Thoracic aorta (tissue), 2 donors: ENCODE results near the gene NAA80. TPM values are rescaled to one million over a fixed set of nuclear protein-coding genes. Genes with fewer than 3 reads are reported as not detected.
A peak's percentile ranks its signal among the peaks of the same experiment; 100 is the strongest.

ENCODE experiments used
- ATAC-seq: fragments of 150-250 bp; one replicate; pipeline ENCODE4 v1.8.0; 2017; ENCODE audit warnings: low read depth; ENCODE audit not compliant: insufficient number of reproducible peaks, low FRiP score
- DNase-seq: peaks from one replicate; pipeline ENCODE4 v3.0.0-alpha.2; 2020; ENCODE audit warnings: low spot score
- H3K27ac ChIP-seq, 2 donors: fragments of 200-600 bp; sonication (generic); 1 replicate in 1 of 2; 2 replicates in 1 of 2; pipeline ENCODE4 v1.5.1; 2016; ENCODE audit warnings: mild to moderate bottlenecking in 2 of 2, moderate library complexity in 2 of 2
- H3K27me3 ChIP-seq: fragments of 200-600 bp; sonication (generic); replicated peaks from 2 replicates; pipeline ENCODE4 v1.6.0; 2016; ENCODE audit warnings: mild to moderate bottlenecking; ENCODE audit not compliant: insufficient read depth
- H3K36me3 ChIP-seq: fragments of 200-600 bp; sonication (generic); one replicate; pipeline ENCODE4 v1.5.1; 2016
- H3K4me1 ChIP-seq, 2 donors: fragments of 200-600 bp; sonication (generic); 1 replicate in 1 of 2; 2 replicates in 1 of 2; pipeline versions ENCODE4 v1.5.1 to v1.6.0; 2016; ENCODE audit warnings: low read depth in 2 of 2, mild to moderate bottlenecking in 1 of 2; ENCODE audit not compliant: control insufficient read depth in 1 of 2
- H3K4me3 ChIP-seq: fragments of 200-600 bp; sonication (generic); 2 replicates; pipeline ENCODE4 v1.5.1; 2016; ENCODE audit warnings: mild to moderate bottlenecking
- H3K9me3 ChIP-seq: fragments of 200-600 bp; sonication (generic); 2 replicates; pipeline ENCODE4 v1.5.1; 2016
- total RNA-seq, 2 donors: library from RNA; depleted of rRNA; stranded (reverse); fragments of >200 nt; gene quantifications; one replicate each; pipeline versions ENCODE4 v1.1.0 to v1.2.3, GENCODE V29; 2016
- TF ChIP-seq, protein P1 (sequence below): fragments of 200-600 bp; sonication (generic); IDR thresholded peaks from one replicate; pipeline ENCODE4 v1.5.1; 2019; ENCODE audit warnings: antibody characterized with exemption

NAA80 gene
- total RNA-seq, 2 donors from 2014 or later = 8.3 to 8.7 TPM

- no peaks in the 10 kb centered on the region for H3K9me3 ChIP-seq
- ATAC-seq = no peak
- peaks cover 21 to 49% of the 10 kb centered on the region in 2 donors for H3K4me1 ChIP-seq
- no peak overlapping the region for H3K4me3 ChIP-seq
- peaks cover 7% of the 10 kb centered on the region for H3K36me3 ChIP-seq
- H3K27me3 ChIP-seq = no peaks in the 10 kb centered on the region
- no peak for DNase-seq
- no peak overlapping the region for H3K27ac ChIP-seq
- TF ChIP-seq, protein P1, sequence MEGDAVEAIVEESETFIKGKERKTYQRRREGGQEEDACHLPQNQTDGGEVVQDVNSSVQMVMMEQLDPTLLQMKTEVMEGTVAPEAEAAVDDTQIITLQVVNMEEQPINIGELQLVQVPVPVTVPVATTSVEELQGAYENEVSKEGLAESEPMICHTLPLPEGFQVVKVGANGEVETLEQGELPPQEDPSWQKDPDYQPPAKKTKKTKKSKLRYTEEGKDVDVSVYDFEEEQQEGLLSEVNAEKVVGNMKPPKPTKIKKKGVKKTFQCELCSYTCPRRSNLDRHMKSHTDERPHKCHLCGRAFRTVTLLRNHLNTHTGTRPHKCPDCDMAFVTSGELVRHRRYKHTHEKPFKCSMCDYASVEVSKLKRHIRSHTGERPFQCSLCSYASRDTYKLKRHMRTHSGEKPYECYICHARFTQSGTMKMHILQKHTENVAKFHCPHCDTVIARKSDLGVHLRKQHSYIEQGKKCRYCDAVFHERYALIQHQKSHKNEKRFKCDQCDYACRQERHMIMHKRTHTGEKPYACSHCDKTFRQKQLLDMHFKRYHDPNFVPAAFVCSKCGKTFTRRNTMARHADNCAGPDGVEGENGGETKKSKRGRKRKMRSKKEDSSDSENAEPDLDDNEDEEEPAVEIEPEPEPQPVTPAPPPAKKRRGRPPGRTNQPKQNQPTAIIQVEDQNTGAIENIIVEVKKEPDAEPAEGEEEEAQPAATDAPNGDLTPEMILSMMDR = no peak
These were observed 43.8 kb upstream of the NAA80 start for GRCh38 chr3:50342813-50343633.

GRCh38 chr3:50341996-50342650, 42.9 kb upstream of the NAA80 start:
- TF ChIP-seq, protein P1 = no peak
- no peak for DNase-seq
- H3K9me3 ChIP-seq = no peaks in the 10 kb centered on the region
- no peak overlapping the region for H3K4me3 ChIP-seq
- H3K27ac ChIP-seq = no peak overlapping the region
- H3K36me3 ChIP-seq = no peaks in the 10 kb centered on the region
- no peaks in the 10 kb centered on the region for H3K27me3 ChIP-seq
- no peak for ATAC-seq
- H3K4me1 ChIP-seq = peaks cover 21 to 53% of the 10 kb centered on the region in 2 donors

DNA sequence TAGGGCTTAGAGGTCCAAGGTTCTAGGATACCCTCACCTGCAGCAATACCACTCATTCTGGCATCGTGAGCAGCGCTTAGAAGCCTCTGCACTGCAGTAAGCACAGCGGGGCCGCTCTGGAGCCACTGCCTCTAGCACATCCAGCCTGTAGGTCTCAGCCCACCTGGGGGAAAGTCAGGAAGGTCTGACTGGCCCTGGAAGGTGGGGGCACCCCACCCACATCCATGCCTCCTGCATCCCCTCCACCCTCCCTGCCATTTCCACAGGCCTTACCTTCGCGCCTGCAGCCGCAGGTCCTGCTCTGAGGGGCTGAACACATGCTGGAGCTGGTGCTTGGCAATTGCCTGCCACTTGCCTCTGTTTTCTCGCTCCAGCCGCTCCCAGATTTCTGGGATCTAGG, 42.3 kb upstream of the NAA80 start:
- DNase-seq = no peak
- H3K9me3 ChIP-seq = no peaks in the 10 kb centered on the region
- ATAC-seq = no peak
- H3K4me3 ChIP-seq = peak overlapping the region; percentile 74
- H3K36me3 ChIP-seq = no peaks in the 10 kb centered on the region
- H3K4me1 ChIP-seq = peaks cover 21 to 54% of the 10 kb centered on the region in 2 donors
- TF ChIP-seq, protein P1 = no peak
- H3K27ac ChIP-seq = peak overlapping the region in 1 of 2 donors; percentile 93
- no peaks in the 10 kb centered on the region for H3K27me3 ChIP-seq

DNA sequence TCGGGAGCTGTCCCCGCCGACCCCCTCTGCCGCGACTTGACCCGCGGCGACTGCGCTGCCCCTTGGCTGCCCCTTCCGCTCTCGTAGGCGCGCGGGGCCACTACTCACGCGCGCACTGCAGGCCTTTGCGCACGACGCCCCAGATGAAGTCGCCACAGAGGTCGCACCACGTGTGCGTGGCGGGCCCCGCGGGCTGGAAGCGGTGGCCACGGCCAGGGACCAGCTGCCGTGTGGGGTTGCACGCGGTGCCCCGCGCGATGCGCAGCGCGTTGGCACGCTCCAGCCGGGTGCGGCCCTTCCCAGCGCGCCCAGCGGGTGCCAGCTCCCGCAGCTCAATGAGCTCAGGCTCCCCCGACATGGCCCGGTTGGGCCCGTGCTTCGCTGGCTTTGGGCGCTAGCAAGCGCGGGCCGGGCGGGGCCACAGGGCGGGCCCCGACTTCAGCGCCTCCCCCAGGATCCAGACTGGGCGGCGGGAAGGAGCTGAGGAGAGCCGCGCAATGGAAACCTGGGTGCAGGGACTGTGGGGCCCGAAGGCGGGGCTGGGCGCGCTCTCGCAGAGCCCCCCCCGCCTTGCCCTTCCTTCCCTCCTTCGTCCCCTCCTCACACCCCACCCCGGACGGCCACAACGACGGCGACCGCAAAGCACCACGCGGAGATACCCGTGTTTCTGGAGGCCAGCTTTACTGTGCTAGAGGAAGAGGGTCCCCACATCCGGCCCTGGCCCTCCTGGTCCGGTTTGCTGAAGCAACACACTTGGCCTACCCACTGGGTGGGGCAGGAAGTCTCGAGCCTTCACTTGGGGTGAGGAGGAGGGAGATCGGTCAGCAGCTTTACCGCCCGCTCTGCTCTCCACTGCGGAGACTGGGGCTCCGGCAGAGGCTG, 41.5 kb upstream of the NAA80 start, which contains the start of gene RASSF1:
Gene RASSF1, minus strand, starts transcription at position 389 of the 882 bp plus-strand sequence. Its CDS starts 31 bp downstream, at position 358.
- Histone ChIP-seq H3K36me3 (no peaks in the 10 kb centered on the region), H3K27me3 (no peaks in the 10 kb centered on the region), H3K4me1 (peaks cover 27 to 57% of the 10 kb centered on the region in 2 donors), H3K9me3 (no peaks in the 10 kb centered on the region), H3K27ac (peak within 1 kb of the TSS; percentile 90 to 93), H3K4me3 (peak within 1 kb of the TSS; percentile 74)
- TF ChIP-seq, protein P1 = no peak
- no peak for ATAC-seq
- DNase-seq = no peak
